GM18907 (cell line): Measurements from ENCODE around the gene NQO2.
"Not testable (repeated sequence)": the region's sequence is repeated elsewhere in the genome, so short reads cannot be mapped to it uniquely, and the experiment has no call there.

Experiments
- ATAC-seq: cut with Tn5 transposase; IDR thresholded peaks from one replicate; pipeline ENCODE4 v1.9.1; 2021; ENCODE audit warnings: mild to moderate bottlenecking, moderate library complexity; ENCODE audit not compliant: unreplicated experiment

NQO2 gene

GRCh38 chr6:3011592-3011991, 11.9 kb downstream of the NQO2 start:
- ATAC-seq: no peak

- no peak for ATAC-seq
Measured at GRCh38 chr6:3013486-3013885, 13.8 kb downstream of the NQO2 start.

DNA sequence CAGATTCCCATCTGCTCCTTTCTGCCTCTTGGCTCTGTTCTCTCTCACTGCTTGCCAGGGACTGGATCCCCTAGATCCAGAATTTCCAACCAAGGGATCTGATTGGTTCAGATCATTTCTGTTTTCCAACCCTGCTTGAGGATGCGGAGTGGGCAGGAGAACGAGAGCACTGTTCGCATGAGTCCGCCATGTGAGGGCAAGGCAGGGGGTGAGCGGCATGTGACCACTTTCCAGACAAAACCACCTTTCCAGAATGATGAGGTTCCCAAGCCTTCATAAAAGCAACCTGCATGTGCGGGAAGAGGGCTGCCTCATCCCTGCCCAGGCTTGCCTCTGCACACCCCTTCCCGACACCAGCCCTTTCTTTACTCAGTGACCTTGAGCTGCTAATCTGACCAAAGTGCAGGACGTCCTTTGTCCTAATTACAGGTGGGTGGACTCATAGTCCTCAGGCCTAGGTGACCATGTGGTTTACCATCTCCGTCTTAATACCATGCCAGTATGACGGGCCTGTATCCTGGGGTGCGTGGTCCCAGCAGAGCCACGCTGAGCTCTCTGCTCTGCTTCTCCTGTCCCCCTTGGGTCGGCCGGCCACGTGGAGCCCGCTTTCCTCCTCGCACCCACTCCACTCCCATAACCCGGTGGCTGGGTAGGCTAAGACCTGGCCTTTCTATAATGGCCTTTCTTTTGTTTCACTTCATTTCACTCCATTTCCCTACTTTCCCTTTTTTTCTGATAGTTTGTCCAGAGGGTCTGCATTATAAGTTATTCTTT, 14.4 kb downstream of the NQO2 start:
- ATAC-seq: no peak

DNA sequence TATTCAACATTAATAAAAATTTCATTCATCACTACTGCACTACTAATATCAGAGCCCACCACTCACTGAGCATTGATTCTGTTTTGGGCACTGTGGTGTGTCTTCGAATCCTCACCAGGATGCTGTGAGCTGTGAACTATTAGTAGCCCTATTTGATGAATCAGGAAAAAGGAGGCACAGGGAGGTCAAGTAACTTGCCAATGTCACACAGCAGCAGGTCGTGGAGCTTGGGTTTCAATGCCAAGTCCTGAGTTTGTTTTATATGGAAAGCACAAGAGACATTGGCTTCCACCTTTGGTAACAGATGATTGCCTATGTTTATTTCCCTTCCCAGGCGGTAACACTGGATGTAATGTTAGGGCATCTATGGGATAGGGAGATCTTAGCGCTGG, 15.0 kb downstream of the NQO2 start:
- no peak for ATAC-seq

DNA sequence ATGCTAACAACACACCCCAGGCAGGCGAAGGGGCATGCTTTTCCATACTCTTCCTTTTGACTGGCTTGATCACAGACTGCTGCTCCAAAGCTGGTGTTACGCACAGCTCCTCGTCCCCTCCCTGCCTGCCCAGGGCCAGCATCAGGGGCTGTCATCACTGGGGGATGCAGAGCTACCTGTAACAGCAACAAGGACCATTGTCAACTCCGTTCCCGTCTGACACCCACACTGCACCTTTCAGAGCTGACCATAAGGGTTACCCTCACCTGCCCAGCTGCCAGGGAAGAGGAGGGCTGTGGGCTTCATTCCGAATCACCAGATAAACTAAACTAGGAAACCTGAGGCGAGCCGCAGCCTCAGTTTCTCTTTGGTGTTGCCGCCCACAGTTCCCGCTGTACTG, 15.4 kb downstream of the NQO2 start:
- no peak for ATAC-seq

DNA sequence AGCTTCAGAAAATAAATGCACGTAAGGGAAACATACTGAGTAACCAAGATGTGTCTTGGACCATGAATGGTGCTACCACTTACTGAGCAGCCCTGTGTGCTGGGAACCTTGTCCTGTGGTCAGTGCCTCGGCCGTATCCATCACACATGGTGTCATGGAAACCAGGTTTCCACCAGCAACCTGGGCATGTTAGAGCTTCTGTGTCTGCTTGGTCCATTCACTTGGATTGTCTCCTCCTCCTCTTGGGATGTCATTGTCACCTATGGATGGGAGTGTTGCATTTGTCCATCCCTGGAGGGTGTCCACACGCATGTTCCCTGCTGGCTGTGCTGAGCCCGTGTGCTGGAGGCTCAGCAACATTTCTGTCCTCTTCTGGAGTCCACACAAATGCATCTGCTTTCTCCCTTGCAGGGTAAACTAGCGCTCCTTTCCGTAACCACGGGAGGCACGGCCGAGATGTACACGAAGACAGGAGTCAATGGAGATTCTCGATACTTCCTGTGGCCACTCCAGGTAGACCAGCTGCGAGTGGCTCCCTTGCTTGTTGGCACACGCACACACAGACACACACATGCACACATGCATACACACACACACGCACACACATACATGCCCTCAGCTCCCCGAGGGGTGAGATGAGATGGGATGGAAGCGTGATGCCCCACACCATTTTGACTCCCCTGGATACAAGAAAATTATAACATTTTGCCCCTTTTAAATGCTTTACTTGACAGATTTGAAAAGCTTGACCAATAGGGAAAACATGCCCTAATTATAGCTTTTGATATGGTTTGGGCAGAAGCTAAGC, 17.0 kb downstream of the NQO2 start:
- no peak for ATAC-seq

- ATAC-seq: no peak
Measured at GRCh38 chr6:3017304-3017703, 17.6 kb downstream of the NQO2 start.

GRCh38 chr6:3019065-3019464, 19.4 kb downstream of the NQO2 start:
- ATAC-seq: no peak

DNA sequence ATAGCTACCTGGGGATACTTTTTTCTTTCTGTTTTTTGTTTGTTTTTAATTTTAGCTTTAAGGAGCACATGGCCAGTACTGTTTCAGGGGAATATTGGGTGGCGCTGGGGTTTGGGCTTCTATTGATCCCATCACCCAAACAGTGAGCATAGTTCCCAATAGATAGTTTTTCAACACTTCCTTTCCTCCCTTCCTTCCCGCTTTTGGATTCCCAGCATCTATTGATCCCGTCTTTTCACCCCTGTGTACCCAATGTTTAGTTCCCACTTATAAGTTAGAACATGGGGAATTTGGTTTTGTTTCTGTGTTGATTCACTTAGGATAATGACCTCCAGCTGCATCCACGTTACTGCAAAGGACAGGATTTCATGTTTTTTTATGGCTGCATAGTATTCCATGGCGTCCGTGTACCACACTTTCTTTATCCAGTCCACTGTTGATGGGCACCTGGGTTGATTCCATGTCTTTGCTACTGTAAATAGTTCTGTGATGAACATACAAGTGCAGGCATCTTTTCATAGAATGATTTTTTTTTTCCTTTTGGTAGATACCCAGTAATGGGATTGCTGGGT, 20.1 kb downstream of the NQO2 start:
- no peak for ATAC-seq

DNA sequence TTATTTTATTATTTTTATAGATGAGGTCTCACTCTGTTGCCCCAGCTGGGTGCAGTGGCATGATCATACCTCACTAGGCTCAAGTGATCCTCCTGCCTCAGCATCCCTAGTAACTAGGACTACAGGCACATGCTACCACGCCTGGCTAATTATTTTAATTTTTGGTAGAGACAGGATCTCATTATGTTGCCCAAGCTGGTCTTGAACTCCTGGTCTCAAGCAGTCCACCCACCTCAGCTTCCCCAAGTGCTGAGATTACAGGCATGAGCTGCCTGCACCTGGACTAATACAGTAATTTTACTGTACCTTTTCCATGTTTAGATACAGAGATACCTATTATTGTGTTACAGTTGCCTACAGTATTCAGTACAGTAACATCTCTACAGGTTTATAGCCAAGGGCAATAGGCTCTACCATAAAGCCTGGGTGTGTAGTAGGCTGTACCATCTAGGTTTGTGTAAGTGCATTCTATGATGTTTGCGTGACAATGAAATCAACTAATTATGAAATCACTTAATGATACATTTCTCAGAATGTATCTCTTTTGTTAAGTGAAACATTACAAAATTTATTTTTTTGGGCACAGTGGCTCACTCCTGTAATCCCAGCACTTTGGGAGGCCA, 21.4 kb downstream of the NQO2 start:
- ATAC-seq: not testable (repeated sequence)

DNA sequence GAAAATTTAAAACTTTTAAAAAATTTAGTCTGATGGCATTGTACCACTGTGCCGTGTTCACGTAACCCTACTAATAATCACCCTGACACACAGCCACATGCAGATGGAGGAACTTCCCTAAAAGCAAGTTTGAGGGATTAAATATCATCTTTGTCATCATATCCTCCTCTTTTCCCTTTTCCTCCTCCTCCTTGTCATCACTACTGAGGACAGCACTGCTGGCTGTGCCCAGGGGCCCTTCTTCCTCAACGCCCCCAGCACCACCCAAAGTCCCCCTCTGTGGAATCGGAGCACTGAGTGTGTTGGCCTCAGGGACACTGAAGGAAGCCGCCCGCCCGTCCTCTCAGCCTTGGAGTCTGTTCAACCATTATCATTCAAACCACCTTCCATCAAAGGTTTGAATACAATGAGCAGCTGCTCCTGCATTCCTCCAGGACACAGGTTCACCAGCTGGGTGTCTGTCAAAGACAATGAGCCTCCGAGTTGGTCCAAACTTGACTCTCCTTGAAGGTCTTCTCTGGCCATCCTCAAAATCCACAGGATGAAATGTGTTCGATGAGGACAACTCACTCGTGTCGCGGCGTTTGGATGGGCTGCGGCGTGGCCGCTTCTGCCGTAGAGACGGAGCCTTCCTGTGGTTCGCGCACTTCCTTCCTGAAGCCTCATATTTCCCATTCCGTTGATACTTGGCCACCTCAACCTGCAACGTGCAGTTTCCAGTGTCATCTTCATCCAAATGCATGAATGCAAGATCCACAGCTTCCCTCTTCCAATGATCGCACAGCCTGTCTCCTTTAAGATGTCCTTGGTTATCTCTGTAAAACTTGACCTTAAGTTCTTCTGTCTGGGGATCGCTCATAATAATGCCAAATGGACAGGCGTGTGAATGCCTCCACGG, 23.3 kb downstream of the NQO2 start:
- peak; percentile 1 for ATAC-seq

- ATAC-seq: peak; percentile 85
Measured at GRCh38 chr6:3023663-3024483, 24.2 kb downstream of the NQO2 start.

DNA sequence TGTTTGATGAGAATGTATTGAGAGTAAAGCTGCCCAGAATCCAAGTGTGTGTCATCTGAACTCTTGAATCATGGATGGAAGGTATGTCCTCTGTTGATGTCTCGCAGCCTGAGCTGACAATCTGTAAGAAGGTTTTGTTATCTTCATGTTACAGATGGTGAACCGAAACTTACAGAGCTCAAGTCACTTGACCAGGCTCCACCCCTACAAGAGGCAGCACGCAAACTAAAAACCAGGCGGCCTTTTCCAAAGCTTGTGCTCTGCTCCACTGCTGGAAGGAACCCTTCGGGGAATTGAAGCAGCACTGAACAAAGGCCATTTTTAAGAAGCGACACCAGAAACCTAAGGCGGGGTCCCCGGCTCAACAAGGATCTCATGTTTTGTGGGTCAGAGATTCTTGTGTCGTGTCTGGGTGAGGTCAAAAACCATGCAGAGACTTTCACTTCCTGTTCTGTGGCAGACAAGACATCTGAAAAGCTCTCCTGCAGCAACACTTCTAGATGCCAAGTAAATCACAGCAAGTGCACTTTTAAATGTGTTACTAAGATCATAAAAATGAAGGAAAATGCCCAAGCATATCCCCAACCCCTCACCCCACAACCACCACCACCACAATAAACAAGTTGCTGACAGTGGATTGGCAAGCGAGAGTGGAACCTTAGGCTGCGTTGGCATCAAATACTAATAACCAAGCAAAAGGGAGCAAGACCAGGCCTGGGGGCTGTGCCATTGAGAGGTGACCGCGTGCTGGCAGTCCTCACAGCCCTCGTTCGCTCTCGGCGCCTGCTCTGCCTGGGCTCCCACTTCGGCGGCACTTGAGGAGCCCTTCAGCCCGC, 27.3 kb downstream of the NQO2 start:
- peak; percentile 58 for ATAC-seq

DNA sequence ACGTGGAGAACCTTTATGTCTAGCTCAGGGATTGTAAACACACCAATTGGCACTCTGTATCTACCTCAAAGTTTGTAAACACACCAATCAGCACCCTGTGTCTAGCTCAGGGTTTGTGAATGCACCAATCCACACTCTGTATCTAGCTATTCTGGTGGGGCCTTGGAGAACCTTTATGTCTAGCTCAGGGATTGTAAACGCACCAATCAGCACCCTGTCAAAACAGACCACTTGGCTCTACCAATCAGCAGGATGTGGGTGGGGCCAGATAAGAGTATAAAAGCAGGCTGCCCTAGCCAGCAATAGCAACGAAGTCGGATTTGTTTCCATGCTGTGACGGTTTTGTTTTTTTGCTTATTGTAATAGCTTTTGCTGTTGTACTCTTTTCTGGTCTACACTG, 28.5 kb downstream of the NQO2 start:
- ATAC-seq: not testable (repeated sequence)

DNA sequence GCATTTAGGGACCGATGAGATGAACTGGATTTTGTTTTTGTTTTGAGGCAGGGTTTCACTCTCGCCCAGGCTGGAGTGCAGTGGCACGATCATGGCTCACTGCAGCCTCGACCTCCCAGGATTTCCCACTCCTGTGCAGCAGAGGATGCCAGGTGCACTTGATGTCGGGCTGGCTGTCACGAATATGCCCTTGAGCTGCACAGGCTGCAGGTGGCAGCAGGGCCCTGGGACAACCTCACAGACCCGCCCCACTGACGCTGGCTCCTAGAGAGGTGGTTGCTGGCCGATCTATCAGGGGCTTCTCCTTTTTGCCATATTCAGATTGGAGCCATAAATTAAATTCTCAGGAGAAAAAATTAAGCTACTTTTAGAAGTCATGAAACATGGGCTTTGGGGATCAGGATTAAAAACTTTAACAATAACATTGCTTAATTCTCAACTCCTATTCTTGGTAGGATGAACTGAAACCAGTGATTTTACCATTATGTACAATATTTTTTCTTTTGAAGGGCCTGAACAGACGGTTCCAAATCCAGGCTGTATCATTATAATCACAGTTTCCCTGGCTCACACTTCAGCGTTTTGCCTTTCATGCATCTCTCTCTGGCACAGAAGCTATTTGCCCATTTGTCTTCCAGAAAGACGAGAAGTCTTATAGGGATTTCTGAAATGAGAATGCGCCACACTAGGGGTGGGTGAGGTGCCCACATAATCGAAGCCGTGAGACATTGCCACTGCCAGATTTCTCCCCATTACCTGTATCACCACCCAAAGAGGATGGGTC, 32.4 kb downstream of the NQO2 start:
- ATAC-seq: no peak

GRCh38 chr6:3032986-3033385, 33.3 kb downstream of the NQO2 start:
- ATAC-seq: no peak

DNA sequence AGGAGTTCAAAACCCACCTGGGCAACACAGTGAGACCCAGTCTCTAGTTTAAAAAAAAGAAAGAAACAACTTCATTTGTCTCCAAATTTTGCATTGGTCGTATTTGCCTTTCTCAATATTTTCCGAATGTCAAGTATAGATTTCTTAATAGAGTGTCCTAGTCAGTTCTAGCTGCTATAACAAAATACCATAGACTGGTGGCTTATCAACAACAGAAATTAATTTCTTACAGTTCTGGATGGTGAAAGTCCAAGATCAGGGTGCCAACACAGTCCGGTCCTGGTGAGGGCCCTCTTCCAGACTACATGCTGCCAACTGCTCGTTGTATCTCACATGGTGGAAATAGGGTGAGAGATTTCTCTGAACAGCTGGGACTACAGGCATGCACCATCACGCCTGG, 34.0 kb downstream of the NQO2 start:
- ATAC-seq: no peak

DNA sequence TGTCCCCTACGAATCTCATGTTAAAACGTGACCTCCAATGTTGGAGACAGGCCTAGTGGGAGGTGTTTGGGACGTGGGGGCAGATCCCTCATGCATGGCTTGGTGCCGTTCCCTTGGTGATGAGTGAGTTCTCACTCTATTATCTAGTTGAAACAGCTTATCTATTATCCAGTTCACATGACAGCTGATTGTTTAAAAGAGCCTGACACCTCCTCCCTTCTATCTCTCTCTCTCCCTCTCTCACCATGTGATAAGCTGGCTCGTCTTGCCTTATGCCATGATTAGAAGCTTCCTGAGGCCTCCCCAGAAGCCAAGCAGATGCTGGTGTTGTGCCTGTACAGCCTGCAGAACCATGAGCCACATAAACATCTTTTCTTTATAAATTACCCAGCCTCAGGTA, 35.7 kb downstream of the NQO2 start:
- ATAC-seq: no peak
